Activated CD4-positive, CD25-positive, alpha-beta regulatory T cell treated with anti-CD3 and anti-CD28 coated beads, Interleukin-2, amount 50 U/mL, for 72 hours (primary cell): ENCODE results near the gene APOC1.

ENCODE experiments used
- DNase-seq: peaks from one replicate; pipeline ENCODE4 v3.0.0; 2021

Gene APOC1

GRCh38 chr19:44959691-44960090 lies 45.3 kb downstream of the APOC1 start:
- DNase-seq: no peak

GRCh38 chr19:44960906-44961728 lies 46.7 kb downstream of the APOC1 start:
- no peak for DNase-seq

GRCh38 chr19:44961821-44962220 lies 47.4 kb downstream of the APOC1 start:
- DNase-seq: no peak

GRCh38 chr19:44968118-44968517 lies 53.7 kb downstream of the APOC1 start:
- DNase-seq: no peak

GRCh38 chr19:44968670-44969069 lies 54.3 kb downstream of the APOC1 start:
- DNase-seq: no peak
